Liver (tissue), 3 donors: ENCODE measurements around the gene TPPP.

Experiments
- ATF3 ChIP-seq: IDR thresholded peaks from 2 replicates; pipeline ENCODE4 v1.6.1; 2016; ENCODE audit warnings: antibody characterized with exemption
- CTCF ChIP-seq: fragments of 150-350 bp; IDR thresholded peaks from 2 replicates; pipeline ENCODE4 v1.5.1; 2017; ENCODE audit warnings: improper control_type of control experiment, low read depth, low read length; ENCODE audit not compliant: missing input control
- EGR1 ChIP-seq, 2 donors: IDR thresholded peaks; 2 replicates each; pipeline ENCODE4 v1.6.1; 2016 to 2018; ENCODE audit warnings: antibody characterized with exemption in 2 of 2, low read depth in 2 of 2
- GABPA ChIP-seq, 2 donors: IDR thresholded peaks in 1 of 2; conservative IDR thresholded peaks in 1 of 2; 2 replicates each; pipeline ENCODE4 v1.6.1; 2016; ENCODE audit warnings: antibody characterized with exemption in 2 of 2, mild to moderate bottlenecking in 1 of 2, moderate library complexity in 1 of 2
- JUND ChIP-seq, 2 donors: IDR thresholded peaks; 2 replicates each; pipeline ENCODE4 v1.6.1; 2016; ENCODE audit warnings: antibody characterized with exemption in 2 of 2
- MAX ChIP-seq: IDR thresholded peaks from 2 replicates; pipeline ENCODE4 v1.6.1; 2016; ENCODE audit warnings: antibody characterized with exemption
- NR2F2 ChIP-seq: IDR thresholded peaks from 2 replicates; pipeline ENCODE4 v1.6.1; 2016; ENCODE audit warnings: antibody characterized with exemption
- RAD21 ChIP-seq, 2 donors: IDR thresholded peaks; 2 replicates each; pipeline ENCODE4 v1.6.1; 2016; ENCODE audit warnings: antibody characterized with exemption in 2 of 2, mild to moderate bottlenecking in 2 of 2
- REST ChIP-seq: IDR thresholded peaks from 2 replicates; pipeline ENCODE4 v1.6.1; 2016; ENCODE audit warnings: antibody characterized with exemption, mild to moderate bottlenecking
- SP1 ChIP-seq: IDR thresholded peaks from 2 replicates; pipeline ENCODE4 v1.6.1; 2018; ENCODE audit warnings: antibody characterized with exemption, mild to moderate bottlenecking
- TAF1 ChIP-seq: conservative IDR thresholded peaks from 2 replicates; pipeline ENCODE4 v1.6.1; 2016; ENCODE audit warnings: antibody characterized with exemption, mild to moderate bottlenecking
- YY1 ChIP-seq: IDR thresholded peaks from 2 replicates; pipeline ENCODE4 v1.6.1; 2016; ENCODE audit warnings: antibody characterized with exemption, mild to moderate bottlenecking
- ZBTB33 ChIP-seq: IDR thresholded peaks from 2 replicates; pipeline ENCODE4 v1.6.1; 2016; ENCODE audit warnings: antibody characterized with exemption
- donor health status: healthy.
- donor health status: healthy.

- no peak for TF ChIP-seq CTCF
- no peak for TF ChIP-seq JUND (IDR thresholded peaks at IDR 0.05)
- no peak for TF ChIP-seq TAF1
- TF ChIP-seq MAX = no peak
- no peak for TF ChIP-seq REST
- TF ChIP-seq RAD21 (IDR thresholded peaks at IDR 0.05) = no peak
- no peak for TF ChIP-seq GABPA (IDR thresholded peaks at IDR 0.05 in 1 of 2, conservative IDR thresholded peaks at IDR 0.05 in 1 of 2)
- no peak for TF ChIP-seq EGR1 (IDR thresholded peaks at IDR 0.05; ENCODE audit: low read depth in 2 of 2)
- TF ChIP-seq SP1 = no peak
- TF ChIP-seq ATF3 = no peak
- TF ChIP-seq YY1 = no peak
- TF ChIP-seq ZBTB33 = no peak
- TF ChIP-seq NR2F2 = no peak
Measured at GRCh38 chr5:683551-684481, 9.3 kb downstream of the TPPP start.
